ENCODE results near the gene EMILIN1.

- TF ChIP-seq CTCF (IDR thresholded peaks at IDR 0.05) (no peak), POLR2A (IDR thresholded peaks at IDR 0.05) (no peak)
These were observed 50.5 kb downstream of the EMILIN1 start for GRCh38 chr2:27128668-27129571.

Measured in lower leg skin (tissue), 3 donors.